PC-3 (cell line): Measurements from ENCODE around the gene TAL2. TPM values are rescaled to one million over a fixed set of nuclear protein-coding genes. Genes with fewer than 3 reads are reported as not detected.
"Not testable (repeated sequence)": the region's sequence is repeated elsewhere in the genome, so short reads cannot be mapped to it uniquely, and the experiment has no call there.

ENCODE experiments used
- ATAC-seq: fragments of 200-7000 bp; cut with Tn5 transposase; 2 replicates; pipeline ENCODE4 v1.9.1; 2020; ENCODE audit warnings: mild to moderate bottlenecking, moderate library complexity
- BruUV-seq: library from RNA; stranded (reverse); fragments of 400-500 nt; replicated peaks from 2 replicates; lab custom pipeline; 2021; lab: Mats Ljungman, UMichigan
- CTCF ChIA-PET: fragments of 300-600 bp; sonication (Branson Sonifier 250); formaldehyde crosslinking; loops from one replicate; lab custom pipeline; 2022; ENCODE audit warnings: antibody characterized with exemption; lab: Charles Lee
- POLR2A ChIA-PET: fragments of 300-600 bp; sonication (Branson Sonifier 250); formaldehyde crosslinking; loops from one replicate; lab custom pipeline; 2022; ENCODE audit warnings: antibody characterized with exemption; ENCODE audit not compliant: unreplicated experiment; lab: Charles Lee
- DNase-seq: peaks from one replicate; pipeline ENCODE4 v3.0.0-alpha.2; 2015
- H2AFZ ChIP-seq: fragments of 300-600 bp; sonication (generic); 2 replicates; pipeline ENCODE4 v1.6.0; 2016; ENCODE audit warnings: antibody characterized with exemption, low read length
- H3F3A ChIP-seq: fragments of 300-600 bp; sonication (generic); one replicate; pipeline ENCODE4 v1.6.0; 2017; ENCODE audit warnings: antibody characterized with exemption, low read length, control low read depth, mild to moderate bottlenecking; ENCODE audit not compliant: unreplicated experiment
- H3K27ac ChIP-seq: fragments of 300-600 bp; sonication (generic); 2 replicates; pipeline ENCODE4 v1.5.1; 2016; ENCODE audit warnings: mild to moderate bottlenecking, low read length
- H3K27me3 ChIP-seq: fragments of 300-600 bp; sonication (generic); 2 replicates; pipeline ENCODE4 v1.6.1; 2016; ENCODE audit warnings: low read length, mixed read lengths
- H3K36me3 ChIP-seq: fragments of 300-600 bp; sonication (generic); 2 replicates; pipeline ENCODE4 v1.6.1; 2016; ENCODE audit warnings: low read depth, mixed run types, low read length, mixed read lengths
- H3K4me1 ChIP-seq: fragments of 300-600 bp; sonication (generic); 2 replicates; pipeline ENCODE4 v1.5.1; 2016; ENCODE audit warnings: low read length; ENCODE audit not compliant: insufficient read depth
- H3K4me2 ChIP-seq: fragments of 300-600 bp; sonication (generic); 2 replicates; pipeline ENCODE4 v1.6.0; 2016; ENCODE audit warnings: low read length
- H3K4me3 ChIP-seq: fragments of 300-600 bp; sonication (generic); 2 replicates; pipeline ENCODE4 v1.5.1; 2016; ENCODE audit warnings: mild to moderate bottlenecking, low read length, mixed read lengths
- H3K79me2 ChIP-seq: fragments of 300-600 bp; sonication (generic); 2 replicates; pipeline ENCODE4 v1.6.1; 2017; ENCODE audit warnings: low read length, mixed read lengths
- H3K9ac ChIP-seq: fragments of 300-600 bp; sonication (generic); 2 replicates; pipeline ENCODE4 v1.6.0; 2016; ENCODE audit warnings: mild to moderate bottlenecking, low read length
- H3K9me2 ChIP-seq: fragments of 300-600 bp; sonication (generic); replicated peaks from 2 replicates; pipeline ENCODE4 v1.6.1; 2016; ENCODE audit warnings: mixed run types, low read length, mixed read lengths
- H3K9me3 ChIP-seq: fragments of 300-600 bp; sonication (generic); 2 replicates; pipeline ENCODE4 v1.6.1; 2016; ENCODE audit warnings: low read length, mixed read lengths
- H4K20me1 ChIP-seq: fragments of 300-600 bp; sonication (generic); 2 replicates; pipeline ENCODE4 v1.6.1; 2016; ENCODE audit warnings: low read length, mixed read lengths
- CTCF ChIP-seq: fragments of 300-600 bp; sonication (generic); conservative IDR thresholded peaks from 2 replicates; pipeline ENCODE4 v1.5.1; 2017; ENCODE audit warnings: antibody characterized with exemption, low read depth, mild to moderate bottlenecking, low read length
- EZH2 ChIP-seq: fragments of 300-600 bp; sonication (generic); IDR thresholded peaks from one replicate; pipeline ENCODE4 v1.6.1; 2017; ENCODE audit warnings: antibody characterized with exemption, mild to moderate bottlenecking, low read length; ENCODE audit not compliant: unreplicated experiment
- EZH2phosphoT487 ChIP-seq: fragments of 300-600 bp; sonication (generic); IDR thresholded peaks from 2 replicates; pipeline ENCODE4 v1.6.1; 2018; ENCODE audit warnings: mild to moderate bottlenecking, antibody characterized with exemption, low read length, borderline replicate concordance
- intact Hi-C: fragments of 100-400 bp; cut with micrococcal nuclease; formaldehyde crosslinking; loops from 2 replicates; pipeline ENCODE4 v1.9.0; 2023
- total RNA-seq: library from RNA; depleted of rRNA; stranded (reverse); fragments of >200 nt; gene quantifications from 2 replicates; pipeline ENCODE4 v1.2.3, GENCODE V29; 2014

Gene TAL2
- total RNA-seq, 1 experiment from 2014 or later, result not detected

GRCh38 chr9:105700668-105701067, 38.4 kb downstream of the TAL2 start:
- Histone ChIP-seq H3K9me3 (no peaks in the 10 kb centered on the region), H3K36me3 (no peaks in the 10 kb centered on the region), H3K4me1 (peaks cover 3% of the 10 kb centered on the region; the same call in 1 of the 2 replicates), H2AFZ (no peak overlapping the region), H3K79me2 (peaks cover 54% of the 10 kb centered on the region), H3K27ac (no peak overlapping the region), H4K20me1 (no peaks in the 10 kb centered on the region), H3K27me3 (no peaks in the 10 kb centered on the region), H3K9me2 (no peaks in the 10 kb centered on the region), H3K9ac (no peak overlapping the region), H3K4me3 (no peak overlapping the region), H3F3A (no peaks in the 10 kb centered on the region), H3K4me2 (no peak overlapping the region)
- no peak for TF ChIP-seq EZH2phosphoT487
- TF ChIP-seq EZH2, result no peak
- TF ChIP-seq CTCF, result no peak
- DNase-seq, result no peak
- ChIA-PET CTCF (no interaction called here), POLR2A (no interaction called here)
- intact Hi-C loops, result no loop called here
- ATAC-seq, result no peak
- no TSS peak for BruUV-seq

GRCh38 chr9:105701145-105701544, 38.9 kb downstream of the TAL2 start:
- Histone ChIP-seq H3K9me2 (no peaks in the 10 kb centered on the region), H3K4me2 (no peak overlapping the region), H3K4me1 (no peaks in the 10 kb centered on the region), H3F3A (no peaks in the 10 kb centered on the region), H3K27me3 (no peaks in the 10 kb centered on the region), H3K9me3 (no peaks in the 10 kb centered on the region), H3K9ac (no peak overlapping the region), H2AFZ (no peak overlapping the region), H3K36me3 (no peaks in the 10 kb centered on the region), H3K27ac (no peak overlapping the region), H4K20me1 (no peaks in the 10 kb centered on the region), H3K4me3 (no peak overlapping the region), H3K79me2 (peaks cover 49% of the 10 kb centered on the region)
- no peak for ATAC-seq
- CTCF ChIA-PET, result interaction anchor here (0.6 kb wide), 1 partner anchor 105 kb away, joined by 6 read pairs; no protein-coding TSS in a partner anchor
- no peak for DNase-seq
- intact Hi-C loops, result no loop called here
- BruUV-seq, result no TSS peak
- TF ChIP-seq CTCF (no peak), EZH2 (no peak), EZH2phosphoT487 (no peak)
- POLR2A ChIA-PET, result no interaction called here

GRCh38 chr9:105702207-105702606, 40.0 kb downstream of the TAL2 start:
- ChIA-PET POLR2A (no interaction called here), CTCF (no interaction called here)
- intact Hi-C loops, result no loop called here

GRCh38 chr9:105703638-105704037, 41.4 kb downstream of the TAL2 start:
- BruUV-seq, POLR2A ChIA-PET, intact Hi-C loops: not testable (repeated sequence)

More at GRCh38 chr9:105702207-105702606, 40.0 kb downstream of the TAL2 start:
- H3K4me1 ChIP-seq, result no peaks in the 10 kb centered on the region
- no peak for ATAC-seq
- no TSS peak for BruUV-seq
- no peak overlapping the region for H3K27ac ChIP-seq
- no peaks in the 10 kb centered on the region for H3K36me3 ChIP-seq
- no peaks in the 10 kb centered on the region for H3K9me2 ChIP-seq
- no peaks in the 10 kb centered on the region for H4K20me1 ChIP-seq
- H3K9ac ChIP-seq, result no peak overlapping the region
- no peak overlapping the region for H3K4me3 ChIP-seq
- H2AFZ ChIP-seq, result no peak overlapping the region
- TF ChIP-seq CTCF (no peak), EZH2phosphoT487 (no peak)
- no peak overlapping the region for H3K4me2 ChIP-seq
- no peaks in the 10 kb centered on the region for H3K27me3 ChIP-seq
- no peaks in the 10 kb centered on the region for H3K9me3 ChIP-seq
- peaks cover 38% of the 10 kb centered on the region for H3K79me2 ChIP-seq
- no peaks in the 10 kb centered on the region for H3F3A ChIP-seq
- DNase-seq, result no peak

More at GRCh38 chr9:105703638-105704037, 41.4 kb downstream of the TAL2 start:
- H3K4me2 ChIP-seq, H3K36me3 ChIP-seq, CTCF ChIA-PET, H2AFZ ChIP-seq, H3K9me2 ChIP-seq, DNase-seq, H3K9ac ChIP-seq, H3K9me3 ChIP-seq, ATAC-seq, H3K4me3 ChIP-seq, H3F3A ChIP-seq, H3K27ac ChIP-seq, H3K4me1 ChIP-seq, H3K27me3 ChIP-seq, H4K20me1 ChIP-seq: not testable (repeated sequence)
- H3K79me2 ChIP-seq, result peaks cover 24% of the 10 kb centered on the region
